Activated naive CD4-positive, alpha-beta T cell treated with anti-CD3 and anti-CD28 coated beads, Interleukin-2, amount 50 U/mL, for 72 hours (primary cell): Measurements from ENCODE around the gene NR2E3. TPM values are rescaled to one million over a fixed set of nuclear protein-coding genes. Genes with fewer than 3 reads are reported as not detected.

Experiments used
- ATAC-seq, 2 donors: fragments of 150-1000 bp; cut with Tn5 transposase; 2 replicates each; pipeline ENCODE4 v1.10.0; 2021; ENCODE audit warnings: mild to moderate bottlenecking in 2 of 2, moderate library complexity in 2 of 2
- DNase-seq, 2 donors: peaks; one replicate each; pipeline ENCODE4 v3.0.0; 2021 to 2022; ENCODE audit warnings: low spot score in 2 of 2
- H3K27ac Mint-ChIP-seq, 2 donors: one replicate each; pipeline ENCODE4 v1.8.0; 2022; ENCODE audit warnings: mild to moderate bottlenecking in 2 of 2, mixed read lengths in 2 of 2
- H3K36me3 Mint-ChIP-seq, 2 donors: one replicate each; pipeline ENCODE4 v1.8.0; 2022; ENCODE audit warnings: mixed read lengths in 2 of 2
- H3K9me3 Mint-ChIP-seq, 2 donors: one replicate each; pipeline ENCODE4 v1.8.0; 2022; ENCODE audit warnings: mixed read lengths in 2 of 2
- total RNA-seq, 2 donors: library from RNA; stranded (reverse); gene quantifications; one replicate each; pipeline ENCODE4 v1.2.3, GENCODE V29; 2022

NR2E3 gene
- total RNA-seq, 2 donors from 2014 or later = not detected

- H3K36me3 Mint-ChIP-seq = no peaks in the 10 kb centered on the region
- DNase-seq (no peak), ATAC-seq (no peak)
- peak overlapping the region; percentile 2 to 91 for H3K27ac Mint-ChIP-seq
- H3K9me3 Mint-ChIP-seq = no peaks in the 10 kb centered on the region
Measured at GRCh38 chr15:71808311-71809020, 1.9 kb upstream of the NR2E3 start.

- DNase-seq (no peak), ATAC-seq (no peak)
- Mint-ChIP-seq H3K27ac (no peak overlapping the region), H3K9me3 (no peaks in the 10 kb centered on the region), H3K36me3 (no peaks in the 10 kb centered on the region)
Measured at GRCh38 chr15:71809346-71809745, 1.0 kb upstream of the NR2E3 start.

- DNase-seq (no peak), ATAC-seq (no peak)
- Mint-ChIP-seq H3K9me3 (no peaks in the 10 kb centered on the region), H3K27ac (no peak overlapping the region), H3K36me3 (no peaks in the 10 kb centered on the region)
Measured at GRCh38 chr15:71811036-71811736, 832 bp downstream of the NR2E3 start.

- no peak overlapping the region for H3K27ac Mint-ChIP-seq
- H3K9me3 Mint-ChIP-seq = no peaks in the 10 kb centered on the region
- ATAC-seq = no peak
- no peaks in the 10 kb centered on the region for H3K36me3 Mint-ChIP-seq
- no peak for DNase-seq
Measured at GRCh38 chr15:71811752-71812735, 1.7 kb downstream of the NR2E3 start.

GRCh38 chr15:71812966-71813722 is 2.8 kb downstream of the NR2E3 start:
- DNase-seq = no peak
- ATAC-seq = no peak
- peaks cover 0 to under 1% of the 10 kb centered on the region in 2 donors for H3K9me3 Mint-ChIP-seq

GRCh38 chr15:71813723-71814470 is 3.5 kb downstream of the NR2E3 start:
- H3K36me3 Mint-ChIP-seq = no peaks in the 10 kb centered on the region
- peaks cover 0 to 6% of the 10 kb centered on the region in 2 donors for H3K9me3 Mint-ChIP-seq
- no peak overlapping the region for H3K27ac Mint-ChIP-seq
- ATAC-seq (no peak), DNase-seq (no peak)

More at GRCh38 chr15:71812966-71813722, 2.8 kb downstream of the NR2E3 start:
- Mint-ChIP-seq H3K27ac (no peak overlapping the region), H3K36me3 (no peaks in the 10 kb centered on the region)

GRCh38 chr15:71815301-71815700 is 4.9 kb downstream of the NR2E3 start:
- DNase-seq (no peak), ATAC-seq (no peak)
- Mint-ChIP-seq H3K36me3 (peaks cover 0 to 5% of the 10 kb centered on the region in 2 donors), H3K9me3 (peaks cover 4 to 9% of the 10 kb centered on the region in 2 donors), H3K27ac (no peak overlapping the region)

- H3K27ac Mint-ChIP-seq = no peak overlapping the region
Measured at GRCh38 chr15:71817351-71817750, 7.0 kb downstream of the NR2E3 start.

GRCh38 chr15:71820127-71820526 is 9.8 kb downstream of the NR2E3 start:
- no peak for DNase-seq
- H3K27ac Mint-ChIP-seq = no peak overlapping the region
- peaks cover 25 to 45% of the 10 kb centered on the region in 2 donors for H3K36me3 Mint-ChIP-seq
- H3K9me3 Mint-ChIP-seq = peaks cover 22 to 33% of the 10 kb centered on the region in 2 donors
- no peak for ATAC-seq

More at GRCh38 chr15:71817351-71817750, 7.0 kb downstream of the NR2E3 start:
- DNase-seq (no peak), ATAC-seq (no peak)
- H3K36me3 Mint-ChIP-seq = peaks cover 8 to 21% of the 10 kb centered on the region in 2 donors
- peaks cover 10 to 20% of the 10 kb centered on the region in 2 donors for H3K9me3 Mint-ChIP-seq

- Mint-ChIP-seq H3K36me3 (peaks cover 32 to 53% of the 10 kb centered on the region in 2 donors), H3K27ac (no peak overlapping the region), H3K9me3 (peaks cover 22 to 33% of the 10 kb centered on the region in 2 donors)
- DNase-seq = no peak
- no peak for ATAC-seq
Measured at GRCh38 chr15:71821547-71822129, 11.3 kb downstream of the NR2E3 start.

- peaks cover 22 to 37% of the 10 kb centered on the region in 2 donors for H3K9me3 Mint-ChIP-seq
- peaks cover 43 to 66% of the 10 kb centered on the region in 2 donors for H3K36me3 Mint-ChIP-seq
- H3K27ac Mint-ChIP-seq = no peak overlapping the region
- DNase-seq = no peak
- ATAC-seq = no peak
Measured at GRCh38 chr15:71822890-71823630, 12.7 kb downstream of the NR2E3 start.

GRCh38 chr15:71823801-71824200 is 13.4 kb downstream of the NR2E3 start:
- Mint-ChIP-seq H3K27ac (no peak overlapping the region), H3K36me3 (peaks cover 50 to 71% of the 10 kb centered on the region in 2 donors), H3K9me3 (peaks cover 22 to 31% of the 10 kb centered on the region in 2 donors)
- DNase-seq (no peak), ATAC-seq (no peak)

- peaks cover 20 to 29% of the 10 kb centered on the region in 2 donors for H3K9me3 Mint-ChIP-seq
- peaks cover 54 to 79% of the 10 kb centered on the region in 2 donors for H3K36me3 Mint-ChIP-seq
- no peak for ATAC-seq
- no peak for DNase-seq
- H3K27ac Mint-ChIP-seq = no peak overlapping the region
Measured at GRCh38 chr15:71825021-71825730, 14.8 kb downstream of the NR2E3 start.

- H3K36me3 Mint-ChIP-seq = peaks cover 54 to 73% of the 10 kb centered on the region in 2 donors
- DNase-seq (no peak), ATAC-seq (no peak)
- peaks cover 12 to 24% of the 10 kb centered on the region in 2 donors for H3K9me3 Mint-ChIP-seq
- H3K27ac Mint-ChIP-seq = no peak overlapping the region
Measured at GRCh38 chr15:71826196-71826595, 15.8 kb downstream of the NR2E3 start.
